K562 (cell line): ENCODE results near the gene KCTD19. TPM values are rescaled to one million over a fixed set of nuclear protein-coding genes. Genes with fewer than 3 reads are reported as not detected.

Source experiments
- ATAC-seq: fragments of 200-7000 bp; cut with Tn5 transposase; 3 replicates; pipeline ENCODE4 v1.9.1; 2020; ENCODE audit warnings: moderate library complexity
- BruUV-seq: library from RNA; stranded (reverse); fragments of 400-500 nt; replicated peaks from 2 replicates; lab custom pipeline; 2021; lab: Mats Ljungman, UMichigan
- CTCF ChIA-PET: fragments of 300-600 bp; formaldehyde crosslinking; extraction: SDS; loops from one replicate; lab custom pipeline; 2021; ENCODE audit warnings: low intra/inter-chr PET ratio; lab: Yijun Ruan, JAX
- POLR2A ChIA-PET: fragments of 300-600, 350-650 bp; sonication (Branson Sonifier 250); formaldehyde crosslinking; extraction: SDS; loops from one replicate; lab custom pipeline; 2021; ENCODE audit warnings: antibody characterized with exemption, inconsistent platforms; lab: Yijun Ruan, JAX
- DNase-seq, 4 experiments: peaks; one replicate each; pipeline versions ENCODE4 v3.0.0 to v3.0.0-alpha.2; 2011 to 2018; ENCODE audit warnings: low spot score in 3 of 4, mixed read lengths in 3 of 4; ENCODE audit errors: extremely low read depth in 1 of 4
- FAIRE-seq: peaks from 2 replicates; lab custom pipeline; 2011; peaks lifted over from hg19 to GRCh38; lab: Jason Lieb, UNC
- H2AFZ ChIP-seq: 2 replicates; pipeline ENCODE4 v1.6.0; 2011; ENCODE audit warnings: low read depth, low read length, control low read depth, inconsistent platforms
- H3K27ac ChIP-seq: fragments of 200-600 bp; 3 replicates; pipeline ENCODE4 v1.8.0; 2011; ENCODE audit warnings: low read depth, mild to moderate bottlenecking, control low read depth, inconsistent platforms, low read length, moderate library complexity, mixed read lengths; ENCODE audit errors: extremely low read depth
- H3K27me3 ChIP-seq, 2 experiments: fragments of 300-600 bp in 1 of 2; 2 replicates in 1 of 2; 3 replicates in 1 of 2; pipeline versions ENCODE4 v1.6.0 to v1.8.0; 2011; ENCODE audit warnings: inconsistent platforms in 2 of 2, low read length in 2 of 2, mild to moderate bottlenecking in 1 of 2, mixed read lengths in 1 of 2, moderate library complexity in 1 of 2; ENCODE audit not compliant: control insufficient read depth in 2 of 2, insufficient read depth in 2 of 2
- H3K36me3 ChIP-seq: fragments of 300-600 bp; 3 replicates; pipeline ENCODE4 v1.8.0; 2011; ENCODE audit warnings: mild to moderate bottlenecking, low read length, inconsistent platforms; ENCODE audit not compliant: control insufficient read depth, insufficient read depth
- H3K4me1 ChIP-seq, 2 experiments: fragments of 200-600 bp in 1 of 2; replicated peaks in 1 of 2; 2 replicates in 1 of 2; 3 replicates in 1 of 2; pipeline versions ENCODE4 v1.5.1 to v1.8.0; 2011; ENCODE audit warnings: inconsistent platforms in 2 of 2, low read length in 2 of 2, mild to moderate bottlenecking in 1 of 2, mixed read lengths in 1 of 2, moderate library complexity in 1 of 2; ENCODE audit not compliant: control insufficient read depth in 2 of 2, insufficient read depth in 2 of 2
- H3K4me2 ChIP-seq: 2 replicates; pipeline ENCODE4 v1.6.1; 2011; ENCODE audit warnings: low read length, control low read depth, inconsistent platforms, mixed read lengths; ENCODE audit not compliant: insufficient read depth
- H3K4me3 ChIP-seq: fragments of 200-600 bp; sonication (generic), shearing (Covaris generic); 2 replicates; pipeline ENCODE4 v1.5.1; 2016; ENCODE audit warnings: control low read depth, inconsistent platforms
- H3K79me2 ChIP-seq: fragments of 200-600 bp; 3 replicates; pipeline ENCODE4 v1.8.0; 2011; ENCODE audit warnings: low read length, inconsistent platforms; ENCODE audit not compliant: control insufficient read depth, insufficient read depth
- H3K9ac ChIP-seq, 2 experiments: 2 replicates each; pipeline versions ENCODE4 v1.6.0 to v1.6.1; 2011; ENCODE audit warnings: low read depth in 2 of 2, low read length in 2 of 2, control low read depth in 1 of 2, inconsistent platforms in 1 of 2, mild to moderate bottlenecking in 1 of 2, mixed read lengths in 1 of 2; ENCODE audit not compliant: insufficient read depth in 1 of 2
- H3K9me1 ChIP-seq: one replicate; pipeline ENCODE4 v1.6.0; 2011; ENCODE audit warnings: inconsistent platforms, mild to moderate bottlenecking, low read length, moderate library complexity; ENCODE audit not compliant: control insufficient read depth, insufficient read depth
- H3K9me3 ChIP-seq: replicated peaks from 2 replicates; pipeline ENCODE4 v1.5.1; 2011; ENCODE audit warnings: low read depth, low read length, inconsistent platforms; ENCODE audit not compliant: control insufficient read depth, insufficient read depth
- H4K20me1 ChIP-seq: replicated peaks from 2 replicates; pipeline ENCODE4 v1.6.1; 2011; ENCODE audit warnings: low read length, inconsistent platforms, mixed read lengths; ENCODE audit not compliant: control insufficient read depth, insufficient read depth
- ARID1B ChIP-seq: fragments of 450-650 bp; IDR thresholded peaks from 2 replicates; pipeline ENCODE4 v1.6.1; 2016; ENCODE audit warnings: antibody characterized with exemption, mild to moderate bottlenecking, inconsistent platforms
- HDAC1 ChIP-seq, 2 experiments: fragments of 450-650 bp; IDR thresholded peaks; 2 replicates each; pipeline ENCODE4 v1.6.1; 2016 to 2017; ENCODE audit warnings: inconsistent platforms in 1 of 2, mild to moderate bottlenecking in 1 of 2, moderate library complexity in 1 of 2
- KLF6 ChIP-seq: fragments of 250-450 bp; sonication (Bioruptor Pico); IDR thresholded peaks from 2 replicates; pipeline ENCODE4 v1.4.0; 2020; ENCODE audit warnings: mild to moderate bottlenecking, moderate library complexity, borderline replicate concordance
- MTA3 ChIP-seq: fragments of 450-650 bp; formaldehyde crosslinking; IDR thresholded peaks from 2 replicates; pipeline ENCODE4 v1.6.1; 2017; ENCODE audit warnings: mild to moderate bottlenecking, borderline replicate concordance
- PHF8 ChIP-seq: fragments of 200-600 bp; sonication (generic); IDR thresholded peaks from 2 replicates; pipeline ENCODE4 v1.6.1; 2012; ENCODE audit warnings: mixed run types, mild to moderate bottlenecking, inconsistent platforms, low read length, moderate library complexity, borderline replicate concordance
- SIX5 ChIP-seq, 2 experiments: IDR thresholded peaks; 2 replicates each; pipeline ENCODE4 v1.6.1; 2011; ENCODE audit warnings: low read length in 2 of 2, borderline replicate concordance in 1 of 2, low read depth in 1 of 2, mild to moderate bottlenecking in 1 of 2, moderate library complexity in 1 of 2; ENCODE audit not compliant: insufficient read depth in 1 of 2
- ZNF592 ChIP-seq: fragments of 450-650 bp; IDR thresholded peaks from 2 replicates; pipeline ENCODE4 v1.6.1; 2017; ENCODE audit warnings: antibody characterized with exemption, mild to moderate bottlenecking
- ZNF609 ChIP-seq: sonication (generic); formaldehyde crosslinking; IDR thresholded peaks from 2 replicates; pipeline ENCODE4 v1.8.1; 2023; ENCODE audit warnings: missing genetic modification reagents, mild to moderate bottlenecking, borderline replicate concordance
- WGBS: fragments of 100-300 bp; shearing (Covaris generic); methylation state at CpG from one replicate; pipeline ENCODE4 v1.1.6; 2016; ENCODE audit warnings: low coverage, mixed read lengths; ENCODE audit not compliant: insufficient coverage; ENCODE audit errors: missing lambda C conversion rate; 5-methylcytosine and 5-hydroxymethylcytosine counted together
- in situ Hi-C: fragments of 300-500 bp; cut with MboI; formaldehyde crosslinking; loops from 4 replicates; pipeline ENCODE4 v1.15.0; 2018; ENCODE audit warnings: inconsistent platforms, mixed read lengths
- intact Hi-C: fragments of 100-400 bp; cut with micrococcal nuclease; formaldehyde crosslinking; loops from 2 replicates; pipeline ENCODE4 v1.14.2; 2022
- polyA plus RNA-seq, 8 experiments: library from polyadenylated mRNA; depleted of rRNA in 4 of 8; stranded (reverse) in 5 of 8; unstranded in 3 of 8; fragments of >200 nt; fragmentation: Nextera tagmentation in 2 of 8; fragmentation: Illumina TruSeq in 1 of 8; extraction: Ambion mirVana in 2 of 8; extraction: Trizol in 1 of 8; gene quantifications; 2 replicates each; pipeline versions ENCODE4 v1.2.1 to v1.2.3, GENCODE V29; 2011 to 2014; ENCODE audit warnings: inconsistent platforms in 1 of 8, missing spikeins in 1 of 8
- total RNA-seq, 7 experiments: library from RNA; depleted of rRNA in 6 of 7; stranded (reverse); fragments of >200 nt in 6 of 7; fragmentation: Illumina TruSeq in 2 of 7; extraction: Trizol in 2 of 7; gene quantifications; 2 replicates each; pipeline versions ENCODE4 v1.2.1 to v1.2.3, GENCODE V29; 2011 to 2021; ENCODE audit warnings: low replicate concordance in 1 of 7

KCTD19 gene
- total and polyA plus RNA-seq, 9 of the 15 experiments (the other 6 are each of a cell fraction or from before 2014, with no cell fraction given), result 0.03 to 0.91 (median 0.22) TPM; not detected in 2

- no peaks in the 10 kb centered on the region for H3K9me3 ChIP-seq
- intact Hi-C loops, result loop anchor here (1.0 to 5.0 kb wide), 2 partner anchors 19 to 42 kb away; no protein-coding TSS in a partner anchor
- BruUV-seq, result no TSS peak
- peak; percentile 70 for ATAC-seq
- WGBS, result under 1% methylated on average over 15 of the region's 42 CpGs
- in situ Hi-C loops, result no loop called here
- H3K27me3 ChIP-seq, result no peaks in the 10 kb centered on the region
- H3K9ac ChIP-seq, result peak overlapping the region; percentile 88 to 97
- H2AFZ ChIP-seq, result peak overlapping the region; percentile 87
- no peaks in the 10 kb centered on the region for H3K9me1 ChIP-seq
- H3K4me3 ChIP-seq, result peak overlapping the region; percentile 74
- H3K4me2 ChIP-seq, result peak overlapping the region; percentile 95
- H4K20me1 ChIP-seq, result no peaks in the 10 kb centered on the region
- H3K79me2 ChIP-seq, result peaks cover 30% of the 10 kb centered on the region
- FAIRE-seq, result peak; percentile 78
- peaks cover 22 to 38% of the 10 kb centered on the region in 2 experiments for H3K4me1 ChIP-seq
- H3K36me3 ChIP-seq, result peaks cover 35% of the 10 kb centered on the region; the same call in 2 of the 3 replicates
- CTCF ChIA-PET, result interaction anchor here (0.8 to 2.3 kb wide), 5 partner anchors 18 to 331 kb away, joined by 3 to 18 read pairs (median 7); no protein-coding TSS in a partner anchor
- DNase-seq, result peak; percentile 74 to 94 (median 88)
- POLR2A ChIA-PET, result interaction anchor here (0.8 to 1.7 kb wide), 5 partner anchors 9 to 48 kb away, joined by 4 to 5 read pairs (median 4); no protein-coding TSS in a partner anchor
- peak overlapping the region; percentile 83 for H3K27ac ChIP-seq
- TF ChIP-seq ARID1B, result no peak; the same call in 1 of the 2 replicates
- TF ChIP-seq SIX5 (IDR thresholded peaks at IDR 0.05; ENCODE audit: borderline replicate concordance in 1 of 2, insufficient read depth in 1 of 2, low read depth in 1 of 2, low read length in 2 of 2), result no peak
- no peak for TF ChIP-seq ZNF609
- TF ChIP-seq KLF6 (CRISPR knock-in tag), result no peak
- peak; percentile 66; the same call in 1 of the 2 replicates for TF ChIP-seq PHF8
- peak in 1 of 2 experiments; percentile 81; a peak in 2 of 4 replicates for TF ChIP-seq HDAC1 (IDR thresholded peaks at IDR 0.05)
- TF ChIP-seq MTA3, result 0 out of 2 replicates have a peak, but pooled peaks have one; percentile 12
- TF ChIP-seq ZNF592, result peak; percentile 57; the same call in 1 of the 2 replicates
These were observed 47.7 kb downstream of the KCTD19 start for GRCh38 chr16:67278773-67279295.
